MG63 (cell line): ENCODE measurements around the gene NPSR1. TPM values are rescaled to one million over a fixed set of nuclear protein-coding genes. Genes with fewer than 3 reads are reported as not detected.

Source experiments
- DNase-seq: peaks from one replicate; pipeline ENCODE4 v3.0.0-alpha.2; 2020
- H3K27me3 ChIP-seq: fragments of 250-450 bp; sonication (Bioruptor Pico); 2 replicates; pipeline ENCODE4 v1.5.1; 2020; ENCODE audit warnings: mild to moderate bottlenecking, moderate library complexity
- H3K36me3 ChIP-seq: fragments of 250-450 bp; sonication (Bioruptor Pico); 2 replicates; pipeline ENCODE4 v1.5.1; 2020; ENCODE audit warnings: mild to moderate bottlenecking, moderate library complexity
- H3K4me3 ChIP-seq: fragments of 250-450 bp; sonication (Bioruptor Pico); 2 replicates; pipeline ENCODE4 v1.5.1; 2020; ENCODE audit warnings: mild to moderate bottlenecking, moderate library complexity
- H3K9me3 ChIP-seq: fragments of 250-450 bp; sonication (Bioruptor Pico); 2 replicates; pipeline ENCODE4 v1.5.1; 2020; ENCODE audit warnings: mild to moderate bottlenecking, moderate library complexity
- total RNA-seq: library from RNA; depleted of rRNA; stranded (reverse); fragments of >200 nt; shearing (Covaris generic); gene quantifications from 2 replicates; pipeline ENCODE4 v1.2.3, GENCODE V29; 2014; ENCODE audit warnings: low replicate concordance

Gene NPSR1
- total RNA-seq, 1 experiment from 2014 or later, result not detected

DNA sequence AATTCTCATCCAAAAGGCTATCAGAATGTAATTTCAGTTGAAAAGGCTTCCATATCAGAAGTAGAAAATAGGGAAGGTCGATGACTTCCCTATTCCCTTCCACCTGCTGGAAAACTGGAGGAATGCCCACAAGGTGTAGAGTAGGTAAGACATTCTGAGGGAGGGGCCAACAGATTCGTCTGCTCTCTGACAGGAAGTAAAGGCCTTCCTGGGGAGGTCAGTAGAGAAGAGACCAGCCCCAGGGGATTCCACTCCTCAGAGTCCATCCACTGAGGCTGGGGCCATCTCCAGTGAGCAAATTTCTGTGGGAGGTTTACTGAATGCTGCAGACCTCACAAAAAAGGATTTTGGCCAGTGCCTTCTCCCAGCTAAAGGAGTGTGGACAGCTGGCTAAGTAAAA, 19.5 kb downstream of the NPSR1 start:
- Histone ChIP-seq H3K4me3 (no peak overlapping the region), H3K27me3 (no peaks in the 10 kb centered on the region), H3K36me3 (no peaks in the 10 kb centered on the region), H3K9me3 (no peaks in the 10 kb centered on the region)
- DNase-seq, result no peak

DNA sequence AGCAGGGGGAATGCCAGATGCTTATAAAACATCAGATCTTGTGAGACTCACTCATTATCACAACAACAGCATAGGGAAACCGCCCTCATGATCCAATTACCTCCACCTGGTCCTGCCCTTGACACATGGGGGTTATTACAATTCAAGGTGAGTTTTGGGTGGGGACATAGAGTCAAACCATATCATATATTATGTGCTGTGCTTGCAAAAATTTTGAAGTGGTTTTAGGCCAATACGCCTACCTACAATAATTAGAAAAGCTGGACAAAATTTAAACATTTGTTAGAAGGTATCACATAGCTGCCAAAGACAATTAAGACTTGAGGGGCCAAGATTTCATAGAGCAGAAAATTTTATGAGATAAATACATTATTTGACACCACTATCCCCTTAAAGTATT, 29.5 kb downstream of the NPSR1 start:
- DNase-seq, result no peak
- Histone ChIP-seq H3K36me3 (no peaks in the 10 kb centered on the region), H3K9me3 (no peaks in the 10 kb centered on the region), H3K27me3 (peaks cover 10% of the 10 kb centered on the region), H3K4me3 (no peak overlapping the region)

DNA sequence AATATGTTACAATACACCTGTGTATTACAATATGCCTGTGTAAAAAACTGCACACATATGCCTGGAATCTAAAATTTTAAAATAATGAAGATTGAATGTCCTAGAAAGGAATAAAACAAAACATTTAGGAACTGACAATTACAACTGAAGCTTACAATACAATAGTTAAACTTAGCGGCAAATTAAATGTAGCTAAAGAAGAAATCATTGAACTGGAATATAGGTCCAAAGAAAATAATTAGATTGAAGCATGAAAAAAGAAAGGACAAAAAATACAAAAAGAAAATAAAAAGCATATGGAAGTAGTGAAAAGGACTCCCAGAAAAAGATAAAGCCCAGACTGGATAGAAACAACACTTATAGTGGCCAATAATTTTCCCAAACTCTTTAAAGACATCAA, 38.4 kb downstream of the NPSR1 start:
- Histone ChIP-seq H3K36me3 (no peaks in the 10 kb centered on the region), H3K4me3 (no peak overlapping the region), H3K9me3 (peaks cover 3% of the 10 kb centered on the region), H3K27me3 (no peaks in the 10 kb centered on the region)
- no peak for DNase-seq

DNA sequence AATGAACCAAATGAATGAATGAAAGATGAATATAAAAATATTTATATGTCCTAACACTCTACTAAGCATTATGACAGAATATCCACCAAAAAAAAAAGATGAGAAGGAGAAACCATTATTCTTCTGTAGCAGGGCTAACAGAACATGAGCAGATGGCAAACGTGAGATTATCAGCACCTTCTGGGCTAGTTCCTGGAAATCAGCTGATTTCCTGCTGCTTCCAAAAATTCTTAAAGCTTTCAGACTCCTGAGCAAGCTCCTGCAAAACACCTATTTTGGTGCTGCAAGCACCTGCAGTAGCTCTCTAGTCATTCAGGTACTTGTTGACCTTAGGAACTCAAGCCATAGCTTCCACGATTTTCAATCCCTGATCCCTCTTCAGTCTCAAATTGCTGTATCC, 51.8 kb downstream of the NPSR1 start:
- H3K27me3 ChIP-seq, result 0 out of 2 replicates have a peak, but pooled peaks cover 2% of the 10 kb centered on the region
- no peak for DNase-seq
- H3K4me3 ChIP-seq, result no peak overlapping the region
- no peaks in the 10 kb centered on the region for H3K36me3 ChIP-seq
- H3K9me3 ChIP-seq, result no peaks in the 10 kb centered on the region

DNA sequence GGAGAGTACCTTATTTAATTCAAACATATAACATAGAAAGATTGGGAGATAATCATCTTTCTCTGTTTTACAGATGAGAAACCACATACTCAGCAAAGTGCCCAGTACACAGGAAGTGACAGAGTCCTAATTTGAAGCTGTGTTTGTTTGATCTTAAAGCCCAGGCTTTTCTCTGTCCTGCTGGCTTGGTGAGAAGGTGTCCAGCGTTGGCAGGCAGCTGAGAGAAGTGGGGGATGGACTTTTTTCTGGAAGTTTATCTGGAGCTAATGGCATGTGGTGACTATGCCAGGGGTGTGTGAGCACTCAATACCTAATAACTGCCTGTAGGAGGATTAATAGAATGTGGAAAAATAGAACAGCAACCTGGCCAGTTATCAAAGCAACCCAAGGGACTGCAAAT, 60.8 kb downstream of the NPSR1 start:
- DNase-seq, result no peak
- Histone ChIP-seq H3K9me3 (no peaks in the 10 kb centered on the region), H3K36me3 (no peaks in the 10 kb centered on the region), H3K27me3 (no peaks in the 10 kb centered on the region), H3K4me3 (no peak overlapping the region)

DNA sequence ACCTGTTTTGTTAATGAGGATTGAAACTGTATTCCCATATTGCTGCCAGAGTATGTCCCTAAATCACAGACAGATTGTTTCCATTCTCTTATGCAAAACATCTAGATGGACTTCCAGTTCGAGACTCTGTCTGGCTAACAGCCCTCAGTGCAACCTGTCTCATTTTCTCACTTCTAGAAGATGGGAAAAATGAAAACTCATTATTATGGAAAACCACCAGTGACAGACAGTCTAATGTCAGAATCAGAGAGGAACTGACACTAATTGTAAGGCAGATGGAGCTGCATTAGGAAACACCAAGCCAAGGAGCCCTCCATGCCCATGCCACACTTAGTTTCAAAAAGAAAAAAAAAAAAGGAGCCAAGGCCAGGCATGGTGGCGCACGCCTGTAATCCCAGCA, 61.6 kb downstream of the NPSR1 start:
- DNase-seq, result no peak
- no peak overlapping the region for H3K4me3 ChIP-seq
- no peaks in the 10 kb centered on the region for H3K36me3 ChIP-seq
- H3K27me3 ChIP-seq, result no peaks in the 10 kb centered on the region
- no peaks in the 10 kb centered on the region for H3K9me3 ChIP-seq

DNA sequence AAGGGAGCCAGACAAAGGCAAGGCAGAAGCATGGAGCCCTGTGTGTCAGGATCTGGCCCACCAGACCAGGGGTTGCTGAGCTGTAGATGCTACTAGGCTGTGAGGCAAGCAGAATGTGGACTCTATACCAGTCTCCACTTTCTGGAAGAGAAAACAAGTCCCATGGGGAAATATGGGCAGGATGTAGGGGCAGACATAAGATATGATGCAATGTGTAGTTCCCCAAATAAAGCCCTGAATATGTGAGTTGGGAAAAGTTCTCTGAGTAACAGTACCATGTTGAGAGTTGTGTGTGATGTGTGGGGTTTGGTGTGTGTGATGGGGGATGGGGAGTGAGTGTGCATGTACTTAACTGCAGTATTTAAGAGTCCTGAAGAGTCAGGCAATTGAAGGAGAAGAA, 62.3 kb downstream of the NPSR1 start:
- no peak for DNase-seq
- Histone ChIP-seq H3K4me3 (no peak overlapping the region), H3K36me3 (no peaks in the 10 kb centered on the region), H3K9me3 (no peaks in the 10 kb centered on the region), H3K27me3 (no peaks in the 10 kb centered on the region)

DNA sequence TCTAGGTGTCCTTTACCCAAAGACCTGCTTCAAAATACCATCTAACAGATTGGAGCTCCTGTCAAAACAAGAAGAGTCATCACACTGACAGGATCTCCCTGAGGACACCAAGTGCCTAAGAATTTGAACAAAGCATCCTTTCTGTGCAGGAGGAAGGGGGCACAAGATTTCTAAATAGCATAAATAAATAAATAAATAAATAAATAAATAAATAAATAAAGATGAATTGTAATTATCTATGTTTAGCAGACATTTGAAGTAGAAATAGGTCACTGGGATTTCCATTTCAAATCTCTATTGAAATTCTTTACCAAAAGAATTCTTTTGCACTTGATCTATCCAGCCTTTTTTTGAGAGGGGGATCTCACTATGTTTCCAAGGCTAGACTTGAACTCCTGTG, 65.3 kb downstream of the NPSR1 start:
- DNase-seq, result no peak
- Histone ChIP-seq H3K4me3 (no peak overlapping the region), H3K9me3 (no peaks in the 10 kb centered on the region), H3K27me3 (no peaks in the 10 kb centered on the region; the same call in 1 of the 2 replicates), H3K36me3 (no peaks in the 10 kb centered on the region)

DNA sequence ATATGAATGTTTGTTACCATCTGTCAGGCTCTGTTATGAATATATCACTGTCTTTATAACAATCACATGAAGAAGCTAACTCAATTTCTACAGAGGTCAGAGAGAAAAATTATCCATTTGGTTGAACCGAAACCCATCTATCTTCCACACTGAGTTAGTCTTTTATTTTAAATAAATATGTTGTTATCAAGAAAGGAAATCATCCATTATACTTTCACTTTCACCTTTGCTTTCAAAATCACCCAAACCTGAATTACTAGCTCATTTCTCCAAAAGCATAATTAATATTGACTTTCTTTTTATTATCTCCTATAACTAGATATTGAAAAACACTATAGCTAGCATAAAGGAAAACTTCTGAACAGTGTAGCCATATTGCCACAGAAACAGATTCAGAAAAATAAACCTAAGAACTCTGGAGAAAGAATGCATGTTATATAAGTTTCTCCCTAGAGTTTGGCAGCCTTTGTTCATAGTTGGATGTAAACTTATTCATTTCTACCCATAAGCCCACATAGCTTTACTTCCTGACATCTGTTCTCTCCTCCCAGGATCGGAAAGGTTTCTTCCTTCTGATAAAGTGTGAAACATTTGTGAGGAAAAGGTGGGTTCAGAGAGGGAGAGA, 66.0 kb downstream of the NPSR1 start:
- Histone ChIP-seq H3K4me3 (no peak overlapping the region), H3K36me3 (no peaks in the 10 kb centered on the region)

DNA sequence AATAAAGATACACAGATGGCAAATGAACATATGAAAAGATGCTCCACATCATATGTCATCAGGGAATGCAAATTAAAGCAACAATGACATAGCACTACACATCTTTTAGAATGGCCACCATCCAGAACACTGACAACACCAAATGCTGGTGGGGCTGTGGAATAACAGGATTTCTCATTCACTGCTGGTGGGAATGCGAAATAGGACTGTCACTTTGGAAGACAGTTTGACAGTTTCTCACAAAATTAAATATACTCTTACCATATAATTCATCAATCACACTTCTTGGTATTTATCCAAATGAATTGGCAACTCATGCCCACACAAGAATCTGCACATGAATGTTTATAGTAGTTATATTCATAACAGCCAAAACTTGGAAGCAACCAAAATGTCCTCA, 68.2 kb downstream of the NPSR1 start:
- Histone ChIP-seq H3K9me3 (no peaks in the 10 kb centered on the region), H3K27me3 (no peaks in the 10 kb centered on the region; the same call in 1 of the 2 replicates), H3K36me3 (no peaks in the 10 kb centered on the region), H3K4me3 (no peak overlapping the region)
- no peak for DNase-seq

More for the DNA sequence above, 66.0 kb downstream of the NPSR1 start:
- no peak for DNase-seq
- H3K9me3 ChIP-seq, result no peaks in the 10 kb centered on the region
- H3K27me3 ChIP-seq, result no peaks in the 10 kb centered on the region; the same call in 1 of the 2 replicates

DNA sequence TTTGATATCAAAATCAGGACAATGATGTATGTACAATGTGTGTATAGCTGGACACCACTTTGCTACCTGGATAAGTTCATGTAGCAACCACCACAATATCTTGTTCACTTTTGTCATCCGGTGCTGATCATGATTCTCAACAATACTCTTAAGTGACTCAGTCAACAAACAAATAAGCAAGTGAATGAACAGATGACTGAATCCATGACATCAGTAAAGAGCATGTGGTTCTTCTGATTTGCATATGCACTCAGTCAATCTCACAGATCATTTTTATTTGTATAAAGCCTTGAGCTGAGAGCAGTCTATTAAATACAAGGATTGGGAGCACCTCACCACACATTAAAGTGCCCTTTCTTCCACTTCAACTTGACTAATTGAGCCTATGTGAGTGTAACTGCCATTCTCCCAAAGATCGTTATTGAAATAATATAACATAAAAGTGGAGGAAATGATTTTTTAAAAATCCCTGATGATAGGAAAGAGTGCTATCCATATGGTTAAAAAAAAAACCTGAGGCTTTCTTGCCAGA, 69.5 kb downstream of the NPSR1 start:
- Histone ChIP-seq H3K4me3 (no peak overlapping the region), H3K36me3 (no peaks in the 10 kb centered on the region), H3K9me3 (no peaks in the 10 kb centered on the region), H3K27me3 (no peaks in the 10 kb centered on the region; the same call in 1 of the 2 replicates)
- no peak for DNase-seq

DNA sequence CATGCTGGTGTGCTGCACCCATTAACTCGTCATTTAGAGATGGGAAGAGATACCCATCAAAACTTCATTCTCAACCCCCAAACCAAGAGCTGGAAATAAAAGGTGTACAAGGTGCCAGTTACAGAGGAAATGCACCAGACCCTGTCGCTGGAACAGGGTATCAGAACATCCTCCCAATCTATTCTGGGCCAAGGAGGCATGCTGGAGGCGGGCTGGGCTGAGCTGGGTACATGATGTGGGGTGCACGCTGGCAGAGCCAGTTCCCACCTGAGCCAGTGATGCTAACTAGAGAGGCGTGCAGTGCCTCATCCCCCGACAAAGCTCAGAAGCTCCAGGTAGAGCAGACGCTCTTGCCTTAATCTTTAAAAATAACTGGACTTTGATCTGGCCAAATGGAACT, 70.1 kb downstream of the NPSR1 start:
- no peaks in the 10 kb centered on the region for H3K36me3 ChIP-seq
- no peaks in the 10 kb centered on the region; the same call in 1 of the 2 replicates for H3K27me3 ChIP-seq
- no peak overlapping the region for H3K4me3 ChIP-seq
- no peak for DNase-seq
- H3K9me3 ChIP-seq, result no peaks in the 10 kb centered on the region

DNA sequence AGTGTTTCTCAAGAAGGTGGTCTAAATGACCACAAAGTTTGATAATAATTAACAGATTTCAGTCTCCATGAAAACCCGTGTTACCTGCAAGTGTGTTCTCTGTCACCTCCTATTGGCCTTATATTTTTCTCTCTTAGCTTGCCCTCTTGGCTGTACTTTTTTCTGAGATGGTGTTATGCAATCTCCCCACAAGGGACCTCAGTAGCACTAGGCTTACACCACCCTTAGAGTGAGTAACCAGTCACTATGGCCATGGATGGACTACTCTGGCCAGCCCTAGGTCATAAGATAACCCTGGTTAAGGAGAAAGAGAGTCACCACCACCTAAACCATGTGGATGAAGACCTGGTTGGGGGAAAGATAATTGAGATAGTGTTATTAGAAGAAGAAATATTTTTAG, 76.8 kb downstream of the NPSR1 start:
- H3K9me3 ChIP-seq, result no peaks in the 10 kb centered on the region
- H3K36me3 ChIP-seq, result no peaks in the 10 kb centered on the region
- no peak for DNase-seq
- H3K27me3 ChIP-seq, result no peaks in the 10 kb centered on the region
- no peak overlapping the region for H3K4me3 ChIP-seq

DNA sequence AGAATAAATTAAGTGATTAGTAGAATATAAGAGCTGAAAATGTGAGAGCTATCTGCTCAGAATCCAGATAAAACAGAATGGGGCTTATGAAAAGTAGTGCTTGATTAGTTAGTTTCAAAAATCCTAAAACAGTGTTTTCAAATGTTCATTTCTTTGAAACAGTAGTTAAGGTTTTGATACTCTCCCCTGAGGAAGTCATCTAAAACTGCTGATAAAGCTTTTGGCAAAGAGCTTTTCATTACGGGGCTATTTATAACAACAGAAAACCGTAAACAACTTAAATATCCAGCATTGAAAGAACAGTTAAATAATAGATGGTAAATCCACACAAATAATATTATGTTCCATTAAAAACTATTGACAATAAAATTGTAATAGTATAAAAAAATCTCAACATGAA, 77.5 kb downstream of the NPSR1 start:
- Histone ChIP-seq H3K9me3 (no peaks in the 10 kb centered on the region), H3K27me3 (no peaks in the 10 kb centered on the region), H3K4me3 (no peak overlapping the region), H3K36me3 (no peaks in the 10 kb centered on the region)
- DNase-seq, result no peak

DNA sequence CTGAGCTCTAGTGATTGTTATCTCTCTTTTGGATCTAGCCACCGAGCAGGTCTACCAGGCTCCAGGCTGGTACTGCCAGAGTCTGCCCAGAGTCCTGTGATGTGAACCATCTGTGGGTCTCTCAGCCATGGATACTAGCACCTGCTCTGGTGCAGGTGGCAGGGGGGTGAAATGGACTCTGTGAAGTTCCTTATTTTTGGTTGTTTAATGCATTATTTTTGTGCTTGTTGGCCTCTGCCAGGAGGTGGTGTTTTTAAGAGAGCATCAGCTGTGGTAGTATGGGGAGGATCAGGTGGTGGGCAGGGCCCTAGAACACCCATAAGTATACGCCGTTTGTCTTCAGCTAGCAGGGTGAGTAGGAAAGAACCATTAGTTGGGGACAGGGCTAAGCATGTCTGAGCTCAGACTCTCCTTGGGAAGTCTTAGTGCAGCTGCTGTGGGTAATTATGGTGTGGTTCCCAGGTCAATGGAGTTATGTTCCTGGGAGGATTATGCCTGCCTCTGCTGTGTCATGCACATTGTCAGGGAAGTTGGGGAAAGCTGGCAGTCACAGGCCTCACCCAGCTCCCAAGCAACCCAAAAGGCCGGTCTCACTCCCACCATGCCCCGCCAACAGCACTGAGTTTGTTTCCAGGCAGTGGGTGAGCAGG, 81.8 kb downstream of the NPSR1 start:
- DNase-seq, result no peak
- Histone ChIP-seq H3K36me3 (no peaks in the 10 kb centered on the region), H3K9me3 (no peaks in the 10 kb centered on the region), H3K4me3 (no peak overlapping the region), H3K27me3 (no peaks in the 10 kb centered on the region)

DNA sequence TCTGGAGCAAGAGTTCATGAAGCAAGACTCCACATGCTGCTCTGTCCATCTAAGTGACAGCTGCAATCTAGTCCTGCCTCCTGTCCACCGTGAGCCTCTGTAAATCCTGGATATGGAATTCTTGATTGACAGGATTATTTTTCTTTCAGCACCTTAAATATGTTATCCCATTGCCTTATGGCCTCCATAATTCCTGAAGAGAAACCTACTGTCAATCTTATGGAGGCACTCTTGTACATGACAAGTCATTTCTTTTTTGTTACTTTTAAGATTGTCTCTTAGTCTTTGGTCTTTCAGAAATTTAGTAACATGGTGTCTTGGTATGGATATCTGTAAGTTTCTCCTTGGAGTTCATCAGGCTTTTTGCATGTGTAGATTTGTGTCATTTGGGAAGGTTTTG, 82.8 kb downstream of the NPSR1 start:
- no peak for DNase-seq
- no peaks in the 10 kb centered on the region for H3K36me3 ChIP-seq
- H3K4me3 ChIP-seq, result no peak overlapping the region
- H3K27me3 ChIP-seq, result no peaks in the 10 kb centered on the region
- H3K9me3 ChIP-seq, result no peaks in the 10 kb centered on the region

DNA sequence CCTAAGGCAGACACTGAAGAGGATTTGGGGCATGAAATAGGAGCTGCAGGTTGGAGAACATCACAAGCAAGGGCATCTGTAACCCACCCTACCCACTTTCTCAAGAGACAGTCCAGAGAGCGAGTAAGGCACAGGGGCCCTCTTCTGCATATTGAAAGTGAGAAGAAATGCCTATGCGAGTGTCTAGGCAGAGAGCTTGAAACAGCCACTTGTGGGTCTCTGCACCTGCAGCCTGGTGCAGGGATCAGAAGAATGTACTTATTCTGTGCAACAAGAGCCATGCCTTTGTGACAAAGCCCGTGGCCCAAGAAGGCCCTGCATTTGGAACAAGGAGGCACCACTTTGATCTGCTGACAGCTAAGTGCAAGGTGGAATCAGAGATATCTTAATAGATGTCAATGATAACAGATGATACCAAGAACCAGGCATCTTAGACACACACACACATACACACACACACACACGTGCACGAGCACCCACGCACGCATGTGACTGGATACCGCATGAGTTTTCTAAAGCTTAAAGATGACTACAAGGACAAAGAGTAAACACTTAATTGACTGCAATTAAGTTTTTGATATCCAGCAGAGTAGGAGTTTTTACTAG, 89.3 kb downstream of the NPSR1 start:
- H3K4me3 ChIP-seq, result no peak overlapping the region
- no peak for DNase-seq
- H3K27me3 ChIP-seq, result no peaks in the 10 kb centered on the region
- no peaks in the 10 kb centered on the region for H3K9me3 ChIP-seq
- no peaks in the 10 kb centered on the region for H3K36me3 ChIP-seq
